ENCODE results near the gene PMVK.
A peak's percentile ranks its signal among the peaks of the same experiment; 100 is the strongest.

DNA sequence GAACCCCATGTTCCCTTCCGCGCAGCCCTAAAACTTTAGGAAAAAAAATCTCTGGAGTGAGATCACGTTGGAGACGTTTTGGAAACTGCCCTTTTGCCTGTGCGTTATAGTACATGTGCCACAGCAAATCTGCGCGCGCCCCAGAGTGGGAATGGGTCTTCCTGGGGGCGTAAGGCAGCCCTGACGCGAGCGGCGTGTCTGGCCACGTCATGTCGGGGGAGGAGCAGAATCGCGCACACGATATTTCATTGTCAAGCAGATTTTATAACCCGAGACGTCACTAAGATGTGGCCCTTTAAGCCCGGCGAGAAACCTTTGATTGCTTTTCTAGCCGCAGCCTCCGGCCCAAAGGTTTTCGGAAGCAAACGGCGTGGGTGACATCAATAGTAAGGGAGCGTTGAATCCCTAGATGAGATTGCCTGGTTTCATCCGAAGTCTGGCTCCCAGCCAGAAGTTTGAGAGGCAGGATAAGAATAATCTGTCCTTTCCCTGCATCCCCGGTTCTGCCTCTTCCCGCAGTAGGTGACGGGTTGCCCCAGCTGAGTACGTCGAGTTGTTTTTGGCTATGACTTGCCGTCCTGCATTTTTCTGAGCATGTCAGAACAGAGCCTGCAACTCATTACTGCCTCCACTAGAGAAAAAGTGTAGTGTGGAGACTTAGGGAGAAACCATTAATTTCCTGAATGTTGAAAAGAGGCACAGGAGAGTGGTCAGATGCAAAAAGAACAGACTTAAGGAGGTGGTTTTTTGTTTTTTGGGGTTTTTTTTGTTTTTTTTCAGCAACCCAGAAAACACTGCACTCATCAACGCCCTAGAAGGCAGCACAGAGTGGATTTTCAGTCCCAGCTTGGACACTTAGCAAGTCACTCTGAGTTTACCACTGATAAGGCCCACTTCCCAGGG, 817 bp upstream of the PMVK start:
- TF ChIP-seq, protein P1, sequence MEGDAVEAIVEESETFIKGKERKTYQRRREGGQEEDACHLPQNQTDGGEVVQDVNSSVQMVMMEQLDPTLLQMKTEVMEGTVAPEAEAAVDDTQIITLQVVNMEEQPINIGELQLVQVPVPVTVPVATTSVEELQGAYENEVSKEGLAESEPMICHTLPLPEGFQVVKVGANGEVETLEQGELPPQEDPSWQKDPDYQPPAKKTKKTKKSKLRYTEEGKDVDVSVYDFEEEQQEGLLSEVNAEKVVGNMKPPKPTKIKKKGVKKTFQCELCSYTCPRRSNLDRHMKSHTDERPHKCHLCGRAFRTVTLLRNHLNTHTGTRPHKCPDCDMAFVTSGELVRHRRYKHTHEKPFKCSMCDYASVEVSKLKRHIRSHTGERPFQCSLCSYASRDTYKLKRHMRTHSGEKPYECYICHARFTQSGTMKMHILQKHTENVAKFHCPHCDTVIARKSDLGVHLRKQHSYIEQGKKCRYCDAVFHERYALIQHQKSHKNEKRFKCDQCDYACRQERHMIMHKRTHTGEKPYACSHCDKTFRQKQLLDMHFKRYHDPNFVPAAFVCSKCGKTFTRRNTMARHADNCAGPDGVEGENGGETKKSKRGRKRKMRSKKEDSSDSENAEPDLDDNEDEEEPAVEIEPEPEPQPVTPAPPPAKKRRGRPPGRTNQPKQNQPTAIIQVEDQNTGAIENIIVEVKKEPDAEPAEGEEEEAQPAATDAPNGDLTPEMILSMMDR (IDR thresholded peaks at IDR 0.05), result peak; percentile 24 to 69 (median 35)
- TF ChIP-seq POLR2AphosphoS5 (IDR thresholded peaks at IDR 0.05) (peak; percentile 77 to 89 (median 82)), POLR2A (IDR thresholded peaks at IDR 0.05) (no peak)

All from breast epithelium (tissue), 3 donors.